OCI-LY3 (cell line): Measurements from ENCODE around the gene ANGPTL4.

Experiments
- H2AFZ ChIP-seq: fragments of 200-600, 300-600 bp; shearing (Covaris generic); 2 replicates; pipeline ENCODE4 v1.6.0; 2014; ENCODE audit warnings: antibody characterized with exemption, low read depth, low read length
- H3K27ac ChIP-seq: fragments of 200-600, 300-600 bp; sonication (generic); 2 replicates; pipeline ENCODE4 v1.5.1; 2014; ENCODE audit warnings: mild to moderate bottlenecking, low read length, moderate library complexity, mixed read lengths
- H3K27me3 ChIP-seq: fragments of 200-600, 300-600 bp; sonication (generic); 2 replicates; pipeline ENCODE4 v1.6.1; 2014; ENCODE audit warnings: low read depth, low read length, mixed read lengths
- H3K36me3 ChIP-seq: fragments of 200-600, 300-600 bp; sonication (generic); replicated peaks from 2 replicates; pipeline ENCODE3; 2014; ENCODE audit warnings: low read depth, low read length, mixed read lengths
- H3K4me1 ChIP-seq: fragments of 300-600, 200-600 bp; sonication (generic); 2 replicates; pipeline ENCODE4 v1.6.1; 2014; ENCODE audit warnings: low read length, mixed read lengths
- H3K4me2 ChIP-seq: fragments of 200-600, 300-600 bp; sonication (generic); 2 replicates; pipeline ENCODE4 v1.6.1; 2014; ENCODE audit warnings: low read length, mixed read lengths
- H3K4me3 ChIP-seq: fragments of 300-600, 200-600 bp; sonication (generic); 2 replicates; pipeline ENCODE4 v1.5.1; 2014; ENCODE audit warnings: antibody characterized with exemption, mild to moderate bottlenecking, low read length, moderate library complexity
- H3K79me2 ChIP-seq: fragments of 300-600, 200-600 bp; shearing (Covaris generic); 2 replicates; pipeline ENCODE4 v1.6.1; 2014; ENCODE audit warnings: mild to moderate bottlenecking, low read length, mixed read lengths
- H3K9ac ChIP-seq: fragments of 300-600, 200-600 bp; shearing (Covaris generic); 2 replicates; pipeline ENCODE4 v1.6.0; 2014; ENCODE audit warnings: mild to moderate bottlenecking, low read length, moderate library complexity
- H3K9me3 ChIP-seq: fragments of 200-600, 300-600 bp; shearing (Covaris generic); 2 replicates; pipeline ENCODE4 v1.6.1; 2014; ENCODE audit warnings: low read length, mixed read lengths; ENCODE audit not compliant: insufficient read depth
- H4K20me1 ChIP-seq: fragments of 200-600, 300-600 bp; sonication (generic); 2 replicates; pipeline ENCODE4 v1.6.1; 2016; ENCODE audit warnings: low read length, mixed read lengths; ENCODE audit not compliant: insufficient read depth
- EZH2phosphoT487 ChIP-seq: fragments of 200-600 bp; shearing (Covaris generic); IDR thresholded peaks from 2 replicates; pipeline ENCODE4 v1.6.1; 2018; ENCODE audit warnings: antibody characterized with exemption, mixed run types, low read depth
- TF ChIP-seq, protein P1 (sequence below): fragments of 200-600, 300-600 bp; sonication (generic); IDR thresholded peaks from 2 replicates; pipeline ENCODE4 v1.5.1; 2014; ENCODE audit warnings: antibody characterized with exemption, low read length, low read depth

ANGPTL4 gene

DNA sequence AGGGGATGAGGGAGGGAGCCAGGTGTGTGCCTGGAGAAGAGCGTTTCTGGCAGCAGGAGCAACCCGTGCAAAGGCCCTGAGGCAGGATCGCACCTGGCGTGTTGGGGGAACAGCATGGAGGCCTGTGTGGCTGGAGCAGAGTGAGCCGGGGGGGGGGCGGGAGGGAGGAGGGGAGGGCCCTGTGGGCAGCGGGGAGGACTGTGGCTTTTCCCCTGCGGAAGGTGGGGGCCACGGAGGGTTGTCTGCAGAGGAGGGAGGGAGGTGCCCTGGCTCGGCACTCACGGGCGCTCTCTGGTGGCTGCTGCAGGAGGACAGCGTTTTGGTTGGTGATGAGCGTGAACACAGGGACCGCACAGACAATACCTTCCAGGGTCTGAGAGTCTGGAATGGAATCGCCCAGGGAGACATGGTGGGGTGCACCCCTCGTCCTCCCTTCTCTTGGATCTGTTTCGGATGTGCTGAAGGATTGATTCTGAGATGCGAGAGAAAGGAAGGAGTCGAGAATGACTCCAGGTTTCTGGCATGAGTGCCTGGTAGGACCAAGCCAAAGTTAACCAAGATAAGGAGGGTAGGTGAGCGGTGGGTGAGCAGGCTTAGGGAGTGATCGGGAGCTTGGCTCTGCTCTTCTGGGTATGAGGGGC is 32.7 kb downstream of the ANGPTL4 start:
- Histone ChIP-seq H3K4me2 (no peak overlapping the region), H3K79me2 (peaks cover 58% of the 10 kb centered on the region), H3K9ac (no peak overlapping the region), H3K27ac (no peak overlapping the region), H4K20me1 (peaks cover 59% of the 10 kb centered on the region), H3K27me3 (no peaks in the 10 kb centered on the region), H3K36me3 (peaks cover 4% of the 10 kb centered on the region), H3K4me1 (no peaks in the 10 kb centered on the region), H3K9me3 (no peaks in the 10 kb centered on the region), H3K4me3 (no peak overlapping the region), H2AFZ (no peak overlapping the region)
- TF ChIP-seq, protein P1, sequence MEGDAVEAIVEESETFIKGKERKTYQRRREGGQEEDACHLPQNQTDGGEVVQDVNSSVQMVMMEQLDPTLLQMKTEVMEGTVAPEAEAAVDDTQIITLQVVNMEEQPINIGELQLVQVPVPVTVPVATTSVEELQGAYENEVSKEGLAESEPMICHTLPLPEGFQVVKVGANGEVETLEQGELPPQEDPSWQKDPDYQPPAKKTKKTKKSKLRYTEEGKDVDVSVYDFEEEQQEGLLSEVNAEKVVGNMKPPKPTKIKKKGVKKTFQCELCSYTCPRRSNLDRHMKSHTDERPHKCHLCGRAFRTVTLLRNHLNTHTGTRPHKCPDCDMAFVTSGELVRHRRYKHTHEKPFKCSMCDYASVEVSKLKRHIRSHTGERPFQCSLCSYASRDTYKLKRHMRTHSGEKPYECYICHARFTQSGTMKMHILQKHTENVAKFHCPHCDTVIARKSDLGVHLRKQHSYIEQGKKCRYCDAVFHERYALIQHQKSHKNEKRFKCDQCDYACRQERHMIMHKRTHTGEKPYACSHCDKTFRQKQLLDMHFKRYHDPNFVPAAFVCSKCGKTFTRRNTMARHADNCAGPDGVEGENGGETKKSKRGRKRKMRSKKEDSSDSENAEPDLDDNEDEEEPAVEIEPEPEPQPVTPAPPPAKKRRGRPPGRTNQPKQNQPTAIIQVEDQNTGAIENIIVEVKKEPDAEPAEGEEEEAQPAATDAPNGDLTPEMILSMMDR: peak; percentile 55
- no peak for TF ChIP-seq EZH2phosphoT487

DNA sequence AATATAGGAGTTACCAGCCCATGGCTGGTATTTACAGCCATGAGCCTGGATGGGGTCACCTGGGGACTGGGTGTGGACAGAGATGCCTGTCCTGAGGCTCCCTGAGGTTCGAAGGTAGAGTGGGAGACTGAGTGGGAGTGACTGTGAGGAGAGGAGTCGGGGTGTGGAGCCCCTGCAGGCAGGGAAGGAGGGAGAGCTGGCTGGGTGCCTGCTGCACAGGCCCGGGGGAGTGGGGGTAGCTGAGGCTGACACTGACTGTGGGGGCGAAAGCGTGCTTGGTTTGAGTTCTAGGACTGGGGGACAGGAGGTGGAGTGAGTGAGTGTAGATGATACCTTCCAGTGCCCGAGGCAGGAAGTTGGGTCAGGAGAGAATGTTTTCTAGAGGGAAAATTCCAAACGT is 33.3 kb downstream of the ANGPTL4 start:
- no peak overlapping the region for H3K4me3 ChIP-seq
- H3K9ac ChIP-seq: no peak overlapping the region
- no peaks in the 10 kb centered on the region for H3K9me3 ChIP-seq
- peaks cover 4% of the 10 kb centered on the region for H3K36me3 ChIP-seq
- TF ChIP-seq, protein P1: no peak
- TF ChIP-seq EZH2phosphoT487: no peak
- peaks cover 53% of the 10 kb centered on the region for H4K20me1 ChIP-seq
- no peak overlapping the region for H3K27ac ChIP-seq
- no peaks in the 10 kb centered on the region for H3K4me1 ChIP-seq
- no peaks in the 10 kb centered on the region for H3K27me3 ChIP-seq
- no peak overlapping the region for H2AFZ ChIP-seq
- no peak overlapping the region for H3K4me2 ChIP-seq
- peaks cover 52% of the 10 kb centered on the region for H3K79me2 ChIP-seq

DNA sequence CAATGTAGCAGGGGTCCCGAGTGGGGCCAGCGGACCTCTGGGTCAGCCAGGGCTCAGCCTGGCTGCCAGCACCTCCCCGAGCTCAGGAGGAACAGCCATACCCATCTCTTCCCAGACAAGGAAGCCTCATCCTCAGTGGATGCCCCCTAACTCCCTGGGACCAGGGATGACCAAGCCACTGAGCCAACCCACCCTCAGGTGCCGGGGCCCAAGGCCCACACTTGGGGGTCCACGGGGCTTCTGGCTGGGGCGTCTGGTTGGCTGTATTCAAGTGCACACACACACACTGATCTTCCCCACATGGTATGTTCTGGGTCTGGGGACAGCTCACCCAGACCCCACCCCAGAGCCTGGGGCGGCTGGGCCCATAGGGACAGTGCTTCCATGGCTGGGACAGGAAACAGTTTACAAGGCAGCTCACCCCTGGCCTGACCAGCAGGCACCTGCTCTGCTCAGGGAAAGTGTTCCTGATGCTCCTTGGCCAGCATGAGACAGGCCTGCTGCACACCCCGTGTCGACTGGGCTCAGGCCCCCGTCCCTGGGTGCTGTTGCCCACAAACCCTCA is 33.9 kb downstream of the ANGPTL4 start:
- Histone ChIP-seq H3K4me3 (no peak overlapping the region), H3K27ac (no peak overlapping the region), H2AFZ (no peak overlapping the region), H4K20me1 (peaks cover 52% of the 10 kb centered on the region), H3K9ac (no peak overlapping the region), H3K4me2 (no peak overlapping the region), H3K79me2 (peaks cover 49% of the 10 kb centered on the region), H3K9me3 (no peaks in the 10 kb centered on the region), H3K36me3 (peaks cover 4% of the 10 kb centered on the region), H3K27me3 (no peaks in the 10 kb centered on the region), H3K4me1 (no peaks in the 10 kb centered on the region)
- TF ChIP-seq, protein P1: no peak
- TF ChIP-seq EZH2phosphoT487: no peak

DNA sequence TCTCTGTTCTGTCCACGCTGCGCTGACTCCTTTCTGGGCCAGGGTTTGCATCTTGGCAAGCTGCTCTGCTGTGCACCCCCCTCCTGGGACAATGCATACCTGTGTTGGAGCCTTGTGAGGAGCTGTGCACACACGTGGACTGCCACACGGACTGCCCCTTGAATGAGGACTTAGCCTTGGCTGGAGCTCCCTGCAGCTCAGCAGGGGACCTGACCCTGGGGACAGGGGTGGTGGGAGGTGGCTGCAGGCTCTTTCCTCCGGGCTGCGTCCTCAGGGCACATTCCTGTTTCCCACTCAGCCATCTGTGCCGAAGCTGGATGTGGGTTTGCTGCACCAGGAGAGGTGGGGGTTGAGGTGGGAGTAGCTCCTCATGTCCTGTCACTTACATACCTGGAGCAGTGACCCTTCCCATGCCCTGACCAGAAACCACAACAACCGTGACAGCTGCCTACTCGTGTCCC is 34.4 kb downstream of the ANGPTL4 start:
- Histone ChIP-seq H4K20me1 (peaks cover 47% of the 10 kb centered on the region), H3K9me3 (no peaks in the 10 kb centered on the region), H3K9ac (no peak overlapping the region), H3K79me2 (peaks cover 44% of the 10 kb centered on the region), H3K36me3 (peaks cover 4% of the 10 kb centered on the region), H3K27ac (no peak overlapping the region), H3K4me2 (no peak overlapping the region), H2AFZ (no peak overlapping the region), H3K27me3 (no peaks in the 10 kb centered on the region), H3K4me1 (no peaks in the 10 kb centered on the region), H3K4me3 (no peak overlapping the region)
- TF ChIP-seq EZH2phosphoT487: no peak
- TF ChIP-seq, protein P1: no peak
